ENCODE data around the gene LAG3. TPM values are rescaled to one million over a fixed set of nuclear protein-coding genes. Genes with fewer than 3 reads are reported as not detected.
A peak's percentile ranks its signal among the peaks of the same experiment; 100 is the strongest.

LAG3 gene
- total RNA-seq, 1 experiment from 2014 or later: 2.6 TPM

GRCh38 chr12:6765048-6765633, 7.2 kb upstream of the LAG3 start (continued):
- TF ChIP-seq AR (CRISPR knock-in tag; IDR thresholded peaks at IDR 0.05) (no peak), CDX4 (CRISPR knock-in tag; IDR thresholded peaks at IDR 0.05; ENCODE audit: borderline replicate concordance) (no peak), TCF7 (CRISPR knock-in tag; IDR thresholded peaks at IDR 0.05; ENCODE audit: low read depth) (no peak), MYBL2 (CRISPR knock-in tag; IDR thresholded peaks at IDR 0.05) (no peak), STAT6 (CRISPR knock-in tag; conservative IDR thresholded peaks at IDR 0.05; ENCODE audit: low read depth) (no peak)

GRCh38 chr12:6765634-6766581, 6.4 kb upstream of the LAG3 start, which contains the start of gene PTMS:
Gene PTMS (plus strand): TSS chr12:6766363. CDS start chr12:6766706, 343 bp downstream.
- Mint-ChIP-seq H3K27me3 (ENCODE audit: low read depth) (peaks cover 7% of the 10 kb centered on the region), H3K36me3 (peaks cover 8% of the 10 kb centered on the region), H3K4me1 (peaks cover 66% of the 10 kb centered on the region), H3K4me3 (peak within 1 kb of the TSS; percentile 98), H3K9me3 (no peaks in the 10 kb centered on the region), H3K27ac (peak within 1 kb of the TSS; percentile 80)
- POLR2A ChIA-PET: interaction anchor here (0.6 to 5.4 kb wide), 25 partner anchors 8 to 273 kb away, joined by 3 to 84 read pairs (median 5); partner anchors contain the start of genes COPS7A, GPR162, MLF2 and MRPL51
- CTCF ChIA-PET: interaction anchor here (0.6 to 10.5 kb wide), 31 partner anchors 9 to 180 kb away, joined by 3 to 234 read pairs (median 5); partner anchors contain the start of genes CDCA3, COPS7A, GNB3 and GPR162
- DNase-seq (ENCODE audit: low spot score): peak; percentile 86
- peak; percentile 23 for ATAC-seq
- TF ChIP-seq NR2C2 (CRISPR knock-in tag; IDR thresholded peaks at IDR 0.05) (no peak), ZNF512 (CRISPR knock-in tag; IDR thresholded peaks at IDR 0.05; ENCODE audit: borderline replicate concordance) (no peak), ZNF532 (CRISPR knock-in tag; IDR thresholded peaks at IDR 0.05; ENCODE audit: borderline replicate concordance) (no peak), HMGXB4 (CRISPR knock-in tag; IDR thresholded peaks at IDR 0.05) (no peak), USF1 (CRISPR knock-in tag; IDR thresholded peaks at IDR 0.05) (no peak), NFE2L1 (CRISPR knock-in tag; IDR thresholded peaks at IDR 0.05) (no peak), E2F4 (CRISPR knock-in tag; IDR thresholded peaks at IDR 0.05; ENCODE audit: borderline replicate concordance, low read depth) (no peak), TEAD1 (CRISPR knock-in tag; IDR thresholded peaks at IDR 0.05) (peak; percentile 64; the same call in 1 of the 2 replicates), NFYB (CRISPR knock-in tag; conservative IDR thresholded peaks at IDR 0.05; ENCODE audit: low read depth) (no peak), JUN (CRISPR knock-in tag; IDR thresholded peaks at IDR 0.05) (no peak), NFATC4 (CRISPR knock-in tag; IDR thresholded peaks at IDR 0.05) (no peak; the same call in 1 of the 2 replicates)
